IPS DF 19.7 (cell line): ENCODE results near the gene FAU.

Experiments
- DNase-seq: peaks from one replicate; pipeline ENCODE4 v3.0.0-alpha.2; 2013; ENCODE audit warnings: low read depth, low spot score

FAU gene

GRCh38 chr11:65078786-65079342, 43.1 kb downstream of the FAU start:
- no peak for DNase-seq

- DNase-seq: no peak
Measured at GRCh38 chr11:65078151-65078550, 43.8 kb downstream of the FAU start.

- DNase-seq: no peak
Measured at GRCh38 chr11:65077451-65077850, 44.5 kb downstream of the FAU start.

- DNase-seq: no peak
Measured at GRCh38 chr11:65072631-65072966, 49.3 kb downstream of the FAU start.

GRCh38 chr11:65071907-65072630, 49.9 kb downstream of the FAU start:
- no peak for DNase-seq
